ENCODE results near the gene PRDM12.

PRDM12 gene

GRCh38 chr9:130728721-130729120 is 64.3 kb downstream of the PRDM12 start:
- no peak for DNase-seq (ENCODE audit: low read depth)

DNA sequence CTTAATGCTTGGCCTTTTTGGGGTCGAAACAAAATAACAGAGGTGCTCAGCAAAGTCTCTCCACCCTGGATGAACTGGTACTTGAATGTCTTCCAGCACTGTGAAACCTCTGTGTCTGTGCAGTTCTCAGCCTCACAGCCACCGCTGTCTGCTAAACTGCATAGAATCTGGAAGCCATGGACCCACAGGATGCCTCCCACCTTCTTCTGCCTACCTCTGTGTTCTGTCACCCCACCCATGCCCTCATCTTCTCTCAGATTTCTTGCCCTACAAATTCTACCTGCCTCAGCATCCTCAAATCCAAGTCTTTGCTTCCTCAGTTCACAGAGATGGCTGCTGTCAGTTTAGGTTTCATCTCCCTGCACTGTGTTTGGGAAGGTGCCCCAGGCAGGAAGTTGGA is 64.8 kb downstream of the PRDM12 start:
- DNase-seq (ENCODE audit: low read depth), result no peak

DNA sequence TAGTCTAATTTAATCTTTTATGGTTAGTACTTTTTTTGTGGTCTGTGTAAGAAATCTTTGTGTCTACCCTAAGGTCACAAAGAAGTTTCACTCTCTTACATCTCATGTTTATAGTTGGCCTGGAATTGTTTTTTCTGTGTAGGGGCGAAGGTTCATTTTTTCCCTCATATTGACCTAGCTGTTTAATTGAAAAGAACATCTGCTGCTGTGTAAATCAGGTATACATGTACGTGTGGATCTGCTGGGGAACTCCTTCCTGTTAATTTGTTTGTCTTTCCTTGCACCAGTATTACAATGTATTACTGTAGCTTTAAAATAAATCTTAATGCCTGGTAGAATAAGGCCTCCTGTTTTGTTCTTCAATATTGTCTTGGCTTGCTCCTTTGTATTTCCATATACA is 67.0 kb downstream of the PRDM12 start:
- DNase-seq (ENCODE audit: low read depth), result no peak

- DNase-seq (ENCODE audit: low read depth), result no peak
Observed at GRCh38 chr9:130732136-130732535, 67.7 kb downstream of the PRDM12 start.
